Muscle layer of duodenum (tissue), 2 donors: ENCODE results near the gene MPST.

ENCODE experiments used
- H3K27ac ChIP-seq: one replicate; pipeline ENCODE4 v1.7.0; 2013; ENCODE audit warnings: mild to moderate bottlenecking, low read length
- H3K27me3 ChIP-seq: one replicate; pipeline ENCODE4 v1.7.0; 2013; ENCODE audit warnings: low read depth, mild to moderate bottlenecking, control low read depth, low read length
- H3K36me3 ChIP-seq, 2 donors: one replicate each; pipeline ENCODE4 v1.7.0; 2013; ENCODE audit warnings: low read length in 2 of 2, control low read depth in 1 of 2, mild to moderate bottlenecking in 1 of 2; ENCODE audit not compliant: insufficient read depth in 2 of 2, control insufficient read depth in 1 of 2
- H3K4me1 ChIP-seq, 2 donors: one replicate each; pipeline ENCODE4 v1.7.0; 2013; ENCODE audit warnings: low read length in 2 of 2, mild to moderate bottlenecking in 2 of 2, control low read depth in 1 of 2, moderate library complexity in 1 of 2; ENCODE audit not compliant: insufficient read depth in 2 of 2, control insufficient read depth in 1 of 2
- H3K4me3 ChIP-seq, 2 donors: one replicate each; pipeline ENCODE4 v1.7.0; 2013; ENCODE audit warnings: low read length in 2 of 2, low read depth in 1 of 2, mild to moderate bottlenecking in 1 of 2
- H3K9me3 ChIP-seq, 2 donors: one replicate each; pipeline ENCODE4 v1.7.0; 2013; ENCODE audit warnings: low read length in 2 of 2, control low read depth in 1 of 2, mild to moderate bottlenecking in 1 of 2; ENCODE audit not compliant: control insufficient read depth in 1 of 2
- donor health status: healthy.

MPST gene

GRCh38 chr22:37058917-37059701 is 39.6 kb downstream of the MPST start:
- Histone ChIP-seq H3K4me3 (no peak overlapping the region), H3K36me3 (peaks cover 20 to 62% of the 10 kb centered on the region in 2 donors), H3K27me3 (no peaks in the 10 kb centered on the region), H3K9me3 (no peaks in the 10 kb centered on the region), H3K27ac (no peak overlapping the region), H3K4me1 (no peaks in the 10 kb centered on the region)

- Histone ChIP-seq H3K27me3 (no peaks in the 10 kb centered on the region), H3K9me3 (no peaks in the 10 kb centered on the region), H3K27ac (no peak overlapping the region), H3K36me3 (peaks cover 20 to 62% of the 10 kb centered on the region in 2 donors), H3K4me3 (no peak overlapping the region), H3K4me1 (no peaks in the 10 kb centered on the region)
Observed at GRCh38 chr22:37059876-37060449, 40.4 kb downstream of the MPST start.

- Histone ChIP-seq H3K27me3 (no peaks in the 10 kb centered on the region), H3K9me3 (no peaks in the 10 kb centered on the region), H3K4me3 (no peak overlapping the region), H3K36me3 (peaks cover 19 to 53% of the 10 kb centered on the region in 2 donors), H3K27ac (no peak overlapping the region), H3K4me1 (no peaks in the 10 kb centered on the region)
Observed at GRCh38 chr22:37060801-37061610, 41.5 kb downstream of the MPST start.

GRCh38 chr22:37061611-37062375 is 42.3 kb downstream of the MPST start:
- H3K9me3 ChIP-seq = no peaks in the 10 kb centered on the region
- H3K27me3 ChIP-seq = no peaks in the 10 kb centered on the region
- no peak overlapping the region for H3K4me3 ChIP-seq
- H3K4me1 ChIP-seq = no peaks in the 10 kb centered on the region
- H3K27ac ChIP-seq = no peak overlapping the region
- peaks cover 11 to 45% of the 10 kb centered on the region in 2 donors for H3K36me3 ChIP-seq

GRCh38 chr22:37062376-37062675 is 42.8 kb downstream of the MPST start:
- no peaks in the 10 kb centered on the region for H3K9me3 ChIP-seq
- no peaks in the 10 kb centered on the region for H3K27me3 ChIP-seq
- H3K4me3 ChIP-seq = no peak overlapping the region
- H3K27ac ChIP-seq = no peak overlapping the region
- H3K4me1 ChIP-seq = no peaks in the 10 kb centered on the region
- peaks cover 9 to 39% of the 10 kb centered on the region in 2 donors for H3K36me3 ChIP-seq

GRCh38 chr22:37062702-37063381 is 43.3 kb downstream of the MPST start:
- Histone ChIP-seq H3K9me3 (no peaks in the 10 kb centered on the region), H3K4me1 (no peaks in the 10 kb centered on the region), H3K4me3 (no peak overlapping the region), H3K36me3 (peaks cover 5 to 34% of the 10 kb centered on the region in 2 donors), H3K27me3 (peaks cover 1% of the 10 kb centered on the region), H3K27ac (no peak overlapping the region)

GRCh38 chr22:37063431-37064420 is 44.2 kb downstream of the MPST start:
- Histone ChIP-seq H3K27me3 (peaks cover 8% of the 10 kb centered on the region), H3K4me1 (no peaks in the 10 kb centered on the region), H3K9me3 (no peaks in the 10 kb centered on the region), H3K36me3 (peaks cover 0 to 26% of the 10 kb centered on the region in 2 donors), H3K4me3 (no peak overlapping the region), H3K27ac (no peak overlapping the region)

GRCh38 chr22:37064553-37064952 is 45.0 kb downstream of the MPST start:
- Histone ChIP-seq H3K4me1 (no peaks in the 10 kb centered on the region), H3K36me3 (peaks cover 0 to 18% of the 10 kb centered on the region in 2 donors), H3K4me3 (no peak overlapping the region), H3K27ac (no peak overlapping the region), H3K9me3 (no peaks in the 10 kb centered on the region), H3K27me3 (peaks cover 9% of the 10 kb centered on the region)

- no peak overlapping the region for H3K27ac ChIP-seq
- peaks cover 0 to 11% of the 10 kb centered on the region in 2 donors for H3K36me3 ChIP-seq
- H3K4me3 ChIP-seq = no peak overlapping the region
- H3K4me1 ChIP-seq = no peaks in the 10 kb centered on the region
- H3K27me3 ChIP-seq = peaks cover 14% of the 10 kb centered on the region
- H3K9me3 ChIP-seq = no peaks in the 10 kb centered on the region
Observed at GRCh38 chr22:37065180-37065579, 45.6 kb downstream of the MPST start.

- Histone ChIP-seq H3K27ac (no peak overlapping the region), H3K4me3 (no peak overlapping the region), H3K27me3 (peaks cover 14% of the 10 kb centered on the region), H3K9me3 (no peaks in the 10 kb centered on the region), H3K36me3 (peaks cover 0 to 4% of the 10 kb centered on the region in 2 donors), H3K4me1 (no peaks in the 10 kb centered on the region)
Observed at GRCh38 chr22:37065961-37066360, 46.4 kb downstream of the MPST start.
